ENCODE data around the gene PPIB. TPM values are rescaled to one million over a fixed set of nuclear protein-coding genes. Genes with fewer than 3 reads are reported as not detected.

Gene PPIB
- polyA plus RNA-seq, 2 of the 4 experiments (the other 2 are of a cell fraction), result 676 to 807 TPM

GRCh38 chr15:64205202-64205601 is 42.4 kb upstream of the PPIB start:
- no peak overlapping the region for H3K4me3 ChIP-seq
- TF ChIP-seq RNF2 (IDR thresholded peaks at IDR 0.05; ENCODE audit: borderline replicate concordance, low read depth), result no peak
- no peak for TF ChIP-seq NPAS2 (CRISPR knock-in tag; IDR thresholded peaks at IDR 0.05; ENCODE audit: borderline replicate concordance)
- TF ChIP-seq EHF (CRISPR knock-in tag; IDR thresholded peaks at IDR 0.05), result no peak
- no peak for TF ChIP-seq FOXS1 (CRISPR knock-in tag; IDR thresholded peaks at IDR 0.05)
- no peak for TF ChIP-seq CTCF (IDR thresholded peaks at IDR 0.05)
- no peak for TF ChIP-seq HOXA7 (CRISPR knock-in tag; IDR thresholded peaks at IDR 0.05)
- FAIRE-seq, result no peak
- no peak for ATAC-seq
- no peaks in the 10 kb centered on the region for H3K4me1 ChIP-seq
- DNase-seq (ENCODE audit: low read depth in 1 of 2, low spot score in 1 of 2), result no peak
- no peaks in the 10 kb centered on the region for H3K9me3 ChIP-seq
- ChIA-PET POLR2A (no interaction called here), CTCF (interaction anchor here (0.6 to 2.6 kb wide), 5 partner anchors 8 to 476 kb away, joined by 3 to 8 read pairs (median 4); no protein-coding TSS in a partner anchor)
- no peak overlapping the region for H3K27ac ChIP-seq
- no peak overlapping the region for H3K4me2 ChIP-seq

GRCh38 chr15:64197425-64197824 is 34.6 kb upstream of the PPIB start:
- ATAC-seq (no peak), DNase-seq (ENCODE audit: low read depth in 1 of 2, low spot score in 1 of 2) (no peak), FAIRE-seq (no peak)
- 93% methylated on average over 1 of the region's 1 CpG for WGBS (ENCODE audit: missing lambda C conversion rate)
- ChIA-PET POLR2A (no interaction called here), CTCF (interaction anchor here (1.0 to 1.7 kb wide), 5 partner anchors 10 to 530 kb away, joined by 3 to 5 read pairs (median 3); partner anchors contain the start of gene PPIB)
- no peak overlapping the region for H3K4me2 ChIP-seq
- H3K4me1 ChIP-seq, result no peaks in the 10 kb centered on the region
- H3K4me3 ChIP-seq, result no peak overlapping the region
- H3K27ac ChIP-seq, result no peak overlapping the region
- H3K9me3 ChIP-seq, result no peaks in the 10 kb centered on the region
- no peak for TF ChIP-seq EHMT2 (IDR thresholded peaks at IDR 0.05; ENCODE audit: low read depth)
- no peak for TF ChIP-seq HDAC2 (IDR thresholded peaks at IDR 0.05)
- no peak for TF ChIP-seq CBX8 (IDR thresholded peaks at IDR 0.05)
- no peak for TF ChIP-seq HOXA7 (CRISPR knock-in tag; IDR thresholded peaks at IDR 0.05)
- TF ChIP-seq BHLHE40 (IDR thresholded peaks at IDR 0.05; ENCODE audit: low read depth, low read length), result no peak
- TF ChIP-seq ESRRA (IDR thresholded peaks at IDR 0.05; ENCODE audit: borderline replicate concordance, low read length), result no peak
- no peak for TF ChIP-seq NR3C1 (IDR thresholded peaks at IDR 0.05)
- no peak for TF ChIP-seq ZC3H11A (IDR thresholded peaks at IDR 0.05)
- no peak for TF ChIP-seq MAFK (IDR thresholded peaks at IDR 0.05; ENCODE audit: partially characterized antibody)
- TF ChIP-seq TP53 (CRISPR knock-in tag; IDR thresholded peaks at IDR 0.05), result no peak
- TF ChIP-seq, protein P1, sequence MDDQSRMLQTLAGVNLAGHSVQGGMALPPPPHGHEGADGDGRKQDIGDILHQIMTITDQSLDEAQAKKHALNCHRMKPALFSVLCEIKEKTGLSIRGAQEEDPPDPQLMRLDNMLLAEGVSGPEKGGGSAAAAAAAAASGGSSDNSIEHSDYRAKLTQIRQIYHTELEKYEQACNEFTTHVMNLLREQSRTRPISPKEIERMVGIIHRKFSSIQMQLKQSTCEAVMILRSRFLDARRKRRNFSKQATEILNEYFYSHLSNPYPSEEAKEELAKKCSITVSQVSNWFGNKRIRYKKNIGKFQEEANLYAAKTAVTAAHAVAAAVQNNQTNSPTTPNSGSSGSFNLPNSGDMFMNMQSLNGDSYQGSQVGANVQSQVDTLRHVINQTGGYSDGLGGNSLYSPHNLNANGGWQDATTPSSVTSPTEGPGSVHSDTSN (IDR thresholded peaks at IDR 0.05), result no peak
- no peak for TF ChIP-seq ZFP36 (IDR thresholded peaks at IDR 0.05; ENCODE audit: borderline replicate concordance, partially characterized antibody)
- no peak for TF ChIP-seq RFX5 (IDR thresholded peaks at IDR 0.05)
- TF ChIP-seq CHD2 (IDR thresholded peaks at IDR 0.05; ENCODE audit: low read length, partially characterized antibody), result no peak
- TF ChIP-seq POLR2AphosphoS2 (conservative IDR thresholded peaks at IDR 0.05; ENCODE audit: low read length), result no peak
- no peak for TF ChIP-seq SREBF2 (IDR thresholded peaks at IDR 0.05)
- TF ChIP-seq CBX2 (IDR thresholded peaks at IDR 0.05; ENCODE audit: borderline replicate concordance, low read depth), result no peak
- TF ChIP-seq, protein P2, sequence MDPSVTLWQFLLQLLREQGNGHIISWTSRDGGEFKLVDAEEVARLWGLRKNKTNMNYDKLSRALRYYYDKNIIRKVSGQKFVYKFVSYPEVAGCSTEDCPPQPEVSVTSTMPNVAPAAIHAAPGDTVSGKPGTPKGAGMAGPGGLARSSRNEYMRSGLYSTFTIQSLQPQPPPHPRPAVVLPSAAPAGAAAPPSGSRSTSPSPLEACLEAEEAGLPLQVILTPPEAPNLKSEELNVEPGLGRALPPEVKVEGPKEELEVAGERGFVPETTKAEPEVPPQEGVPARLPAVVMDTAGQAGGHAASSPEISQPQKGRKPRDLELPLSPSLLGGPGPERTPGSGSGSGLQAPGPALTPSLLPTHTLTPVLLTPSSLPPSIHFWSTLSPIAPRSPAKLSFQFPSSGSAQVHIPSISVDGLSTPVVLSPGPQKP (IDR thresholded peaks at IDR 0.05; ENCODE audit: low read depth, low read length), result no peak
- no peak for TF ChIP-seq CEBPB (IDR thresholded peaks at IDR 0.05)
- TF ChIP-seq HOXB5 (CRISPR knock-in tag; IDR thresholded peaks at IDR 0.05), result no peak
